Measurements from ENCODE around the gene GJA3.

GJA3 gene

GRCh38 chr13:20149762-20150161 is 11.1 kb downstream of the GJA3 start:
- no peak for TF ChIP-seq ZNF274 (IDR thresholded peaks at IDR 0.05; ENCODE audit: low read depth, low read length)
- H3K4me3 ChIP-seq (ENCODE audit: low read length), result no peak overlapping the region

GRCh38 chr13:20148501-20149183 is 12.2 kb downstream of the GJA3 start:
- no peak for TF ChIP-seq ZNF274 (IDR thresholded peaks at IDR 0.05; ENCODE audit: low read depth, low read length)
- H3K4me3 ChIP-seq (ENCODE audit: low read length), result no peak overlapping the region

DNA sequence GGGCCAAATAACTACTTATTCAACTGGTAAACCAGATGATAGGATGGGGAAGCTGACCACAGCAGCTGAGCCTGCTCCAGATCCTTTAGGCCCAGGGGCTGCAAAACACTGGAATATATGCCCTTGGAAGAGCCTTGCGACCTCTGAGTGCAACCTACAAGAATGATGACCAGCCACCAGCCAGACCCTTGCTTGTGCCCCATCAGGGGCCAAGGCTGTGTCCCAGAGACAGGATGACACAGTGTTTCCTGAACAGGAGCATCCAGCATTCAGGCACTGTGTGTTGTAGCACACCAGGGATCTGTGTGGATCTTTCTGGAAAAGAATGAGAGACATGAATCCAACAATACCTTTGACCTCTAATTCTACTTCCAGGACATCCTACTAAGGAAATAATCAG is 14.5 kb downstream of the GJA3 start:
- TF ChIP-seq ZNF274 (IDR thresholded peaks at IDR 0.05; ENCODE audit: low read depth, low read length), result no peak
- no peak overlapping the region for H3K4me3 ChIP-seq (ENCODE audit: low read length)

- no peak overlapping the region for H3K4me3 ChIP-seq (ENCODE audit: low read length)
- no peak for TF ChIP-seq ZNF274 (IDR thresholded peaks at IDR 0.05; ENCODE audit: low read depth, low read length)
Measured at GRCh38 chr13:20145521-20145920, 15.3 kb downstream of the GJA3 start.

DNA sequence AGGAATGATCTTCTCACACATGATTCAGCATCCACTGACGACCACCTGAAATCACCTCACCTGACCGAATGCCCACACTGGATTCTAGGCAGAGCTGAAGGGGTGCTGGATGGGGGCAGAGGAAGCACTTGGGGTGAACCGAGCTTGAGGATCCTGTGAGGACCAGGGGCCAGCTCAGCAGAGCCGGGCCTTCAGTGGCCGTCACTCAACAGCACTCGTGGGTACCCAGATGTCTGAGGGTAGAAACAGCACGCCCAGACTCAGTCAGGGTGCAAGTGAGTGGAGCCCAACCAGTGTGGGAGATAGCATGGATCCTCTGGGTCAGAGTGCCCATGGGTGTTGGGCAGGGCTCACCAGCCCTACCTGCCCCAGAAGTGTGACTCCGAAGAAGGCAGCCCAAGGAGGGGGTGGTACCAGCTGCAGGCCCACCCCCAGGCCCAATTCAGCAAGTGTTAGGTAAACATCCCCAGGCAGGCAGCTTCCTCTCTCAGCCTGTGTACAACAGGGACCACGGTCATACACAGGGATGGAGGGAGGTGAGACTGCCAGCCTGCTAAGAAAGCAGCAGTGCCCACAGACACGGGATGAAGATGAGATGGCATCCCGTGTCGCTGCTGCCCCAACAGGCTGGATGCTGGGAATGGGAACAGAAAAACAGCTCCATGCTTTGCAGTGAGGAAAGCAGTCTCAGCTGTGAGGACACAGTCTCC is 16.6 kb downstream of the GJA3 start:
- no peak for TF ChIP-seq ZNF274 (IDR thresholded peaks at IDR 0.05; ENCODE audit: low read depth, low read length)
- H3K4me3 ChIP-seq (ENCODE audit: low read length), result no peak overlapping the region

GRCh38 chr13:20142927-20143480 is 17.8 kb downstream of the GJA3 start:
- TF ChIP-seq ZNF274 (IDR thresholded peaks at IDR 0.05; ENCODE audit: low read depth, low read length), result no peak
- no peak overlapping the region for H3K4me3 ChIP-seq (ENCODE audit: low read length)

DNA sequence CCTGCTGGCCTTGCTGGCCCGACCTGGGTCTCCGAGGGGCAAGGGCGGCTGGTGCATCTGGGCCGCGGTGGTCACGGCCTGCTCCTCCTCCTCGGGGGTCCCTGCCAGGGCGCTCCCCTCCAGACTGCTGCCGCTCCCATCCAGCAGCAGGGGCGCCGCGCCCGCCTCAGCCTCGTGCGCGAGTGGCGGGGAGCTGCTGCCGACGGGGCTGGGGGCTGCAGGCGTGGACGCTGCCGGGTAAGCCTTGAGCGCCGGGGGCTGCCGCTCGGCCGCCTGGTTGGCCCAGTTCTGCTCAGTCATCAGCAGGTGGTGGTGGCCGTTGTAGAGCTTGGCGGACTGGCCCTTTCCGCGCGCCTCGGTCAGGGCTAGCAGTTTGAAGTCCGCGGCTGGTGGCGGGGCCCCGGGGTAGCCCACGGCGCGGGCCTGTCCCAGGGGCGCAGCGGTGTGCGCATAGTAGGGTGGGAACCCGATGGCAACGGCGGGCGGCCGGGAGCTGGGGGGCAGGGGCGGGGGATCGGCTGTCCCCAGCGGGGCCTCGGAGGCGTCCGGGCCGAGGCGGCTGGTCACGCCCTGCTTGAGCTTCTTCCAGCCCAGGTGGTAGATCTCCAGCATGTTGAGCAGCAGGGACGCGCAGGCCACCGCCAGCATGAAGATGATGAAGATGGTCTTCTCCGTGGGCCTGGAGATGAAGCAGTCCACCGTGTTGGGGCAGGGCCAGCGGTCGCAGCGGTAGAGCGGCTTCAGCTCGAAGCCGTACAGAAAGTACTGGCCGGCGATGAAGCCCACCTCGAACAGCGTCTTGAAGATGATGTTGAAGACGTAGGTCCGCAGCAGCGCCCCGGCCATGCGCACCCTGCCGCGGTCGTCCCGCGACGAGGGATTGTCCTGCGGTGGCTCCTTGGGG is 18.6 kb downstream of the GJA3 start:
- no peak for TF ChIP-seq ZNF274 (IDR thresholded peaks at IDR 0.05; ENCODE audit: low read depth, low read length)
- no peak overlapping the region for H3K4me3 ChIP-seq (ENCODE audit: low read length)

- no peak for TF ChIP-seq ZNF274 (IDR thresholded peaks at IDR 0.05; ENCODE audit: low read depth, low read length)
- no peak overlapping the region for H3K4me3 ChIP-seq (ENCODE audit: low read length)
Measured at GRCh38 chr13:20141238-20142022, 19.4 kb downstream of the GJA3 start.

- no peak overlapping the region for H3K4me3 ChIP-seq (ENCODE audit: low read length)
Measured at GRCh38 chr13:20140487-20140886, 20.4 kb downstream of the GJA3 start.

DNA sequence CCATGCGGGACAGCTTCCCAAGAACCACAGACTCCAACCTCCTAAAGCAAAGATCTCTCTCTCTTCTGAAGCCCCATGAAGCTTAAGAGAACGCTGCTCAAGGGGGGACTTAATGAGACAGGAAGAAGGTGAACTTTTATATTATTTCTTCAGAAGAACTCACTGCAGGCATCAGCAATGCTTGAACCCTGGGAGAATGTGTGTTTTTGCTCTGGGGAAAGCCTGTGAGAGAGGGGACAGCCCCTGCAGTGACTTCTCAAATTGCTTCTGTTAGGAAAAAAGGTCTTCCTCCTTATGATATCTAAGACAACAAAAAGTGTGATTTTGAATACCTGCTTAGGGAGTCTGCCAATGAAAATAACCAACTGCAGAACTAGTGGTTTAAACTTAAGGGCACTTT is 23.0 kb downstream of the GJA3 start:
- no peak overlapping the region for H3K4me3 ChIP-seq (ENCODE audit: low read length)
- no peak for TF ChIP-seq ZNF274 (IDR thresholded peaks at IDR 0.05; ENCODE audit: low read depth, low read length)

More at GRCh38 chr13:20140487-20140886, 20.4 kb downstream of the GJA3 start:
- no peak for TF ChIP-seq ZNF274 (IDR thresholded peaks at IDR 0.05; ENCODE audit: low read depth, low read length)

- no peak for TF ChIP-seq ZNF274 (IDR thresholded peaks at IDR 0.05; ENCODE audit: low read depth, low read length)
- no peak overlapping the region for H3K4me3 ChIP-seq (ENCODE audit: low read length)
Measured at GRCh38 chr13:20136781-20137703, 23.8 kb downstream of the GJA3 start.

GRCh38 chr13:20134732-20135131 is 26.1 kb downstream of the GJA3 start:
- no peak overlapping the region for H3K4me3 ChIP-seq (ENCODE audit: low read length)
- TF ChIP-seq ZNF274 (IDR thresholded peaks at IDR 0.05; ENCODE audit: low read depth, low read length), result no peak

Data from GM08714 (cell line).